Measurements from ENCODE around the gene PLA2G15. TPM values are rescaled to one million over a fixed set of nuclear protein-coding genes. Genes with fewer than 3 reads are reported as not detected.

PLA2G15 gene
- total and polyA plus RNA-seq, 2 of the 13 experiments (the other 11 are each of a cell fraction or from before 2014, with no cell fraction given) = 14.4 to 23.7 TPM

GRCh38 chr16:68244903-68245853 is at the start of gene PLA2G15 (continued):
- TF ChIP-seq ZFP36L2 (CRISPR knock-in tag; IDR thresholded peaks at IDR 0.05) (no peak), HNF1A (IDR thresholded peaks at IDR 0.05; ENCODE audit: low read depth) (no peak), HNF1A (CRISPR knock-in tag; IDR thresholded peaks at IDR 0.05; ENCODE audit: borderline replicate concordance) (peak; percentile 35; the same call in 1 of the 2 replicates), NFYB (CRISPR knock-in tag; IDR thresholded peaks at IDR 0.05) (peak; percentile 91), SOX5 (CRISPR knock-in tag; IDR thresholded peaks at IDR 0.05; ENCODE audit: borderline replicate concordance) (no peak), ZNF768 (CRISPR knock-in tag; IDR thresholded peaks at IDR 0.05) (peak; percentile 63; the same call in 1 of the 2 replicates), MAX (IDR thresholded peaks at IDR 0.05) (peak; percentile 64), ZNF530 (CRISPR knock-in tag; IDR thresholded peaks at IDR 0.05; ENCODE audit: low read depth) (no peak), ZMYM2 (CRISPR knock-in tag; IDR thresholded peaks at IDR 0.05) (no peak), ARID5B (CRISPR knock-in tag; IDR thresholded peaks at IDR 0.05) (peak; percentile 57), MTA3 (CRISPR knock-in tag; IDR thresholded peaks at IDR 0.05) (no peak), ZNF350 (CRISPR knock-in tag; IDR thresholded peaks at IDR 0.05; ENCODE audit: borderline replicate concordance, low read depth) (peak; percentile 95), SNRNP70 (IDR thresholded peaks at IDR 0.05; ENCODE audit: low read depth, low read length) (no peak), HOXA3 (CRISPR knock-in tag; IDR thresholded peaks at IDR 0.05) (peak; percentile 79), LBX2 (CRISPR knock-in tag; IDR thresholded peaks at IDR 0.05; ENCODE audit: borderline replicate concordance) (peak; percentile 63; the same call in 1 of the 2 replicates), ZFP41 (CRISPR knock-in tag; IDR thresholded peaks at IDR 0.05; ENCODE audit: borderline replicate concordance) (no peak), ZZZ3 (CRISPR knock-in tag; IDR thresholded peaks at IDR 0.05; ENCODE audit: borderline replicate concordance) (no peak), ZMYM4 (CRISPR knock-in tag; IDR thresholded peaks at IDR 0.05) (peak; percentile 83; the same call in 1 of the 2 replicates), ZNF737 (CRISPR knock-in tag; IDR thresholded peaks at IDR 0.05; ENCODE audit: borderline replicate concordance) (no peak), NFKB2 (CRISPR knock-in tag; IDR thresholded peaks at IDR 0.05; ENCODE audit: borderline replicate concordance) (peak; percentile 92; the same call in 1 of the 2 replicates)

Data from HepG2 (cell line).